ENCODE results near the gene PPP1R13L. TPM values are rescaled to one million over a fixed set of nuclear protein-coding genes. Genes with fewer than 3 reads are reported as not detected.
"Not testable (repeated sequence)": the region's sequence is repeated elsewhere in the genome, so short reads cannot be mapped to it uniquely, and the experiment has no call there.

Gene PPP1R13L
- total RNA-seq, 1 donor from 2014 or later = 0.93 TPM

- H3K27ac Mint-ChIP-seq (ENCODE audit: unreplicated experiment) = peak overlapping the region; percentile 25
- H3K27me3 Mint-ChIP-seq (ENCODE audit: unreplicated experiment) = peaks cover 4% of the 10 kb centered on the region
- no peak for TF ChIP-seq CTCF (IDR thresholded peaks at IDR 0.05; ENCODE audit: partially characterized antibody, unreplicated experiment)
- no peaks in the 10 kb centered on the region for H3K36me3 Mint-ChIP-seq (ENCODE audit: unreplicated experiment)
- peak overlapping the region; percentile 67 for H3K4me3 Mint-ChIP-seq (ENCODE audit: unreplicated experiment)
- H3K4me1 Mint-ChIP-seq (ENCODE audit: low read depth, unreplicated experiment) = peaks cover 8% of the 10 kb centered on the region
- H3K9me3 Mint-ChIP-seq (ENCODE audit: unreplicated experiment) = peaks cover 4% of the 10 kb centered on the region
- no peak for DNase-seq
Measured at GRCh38 chr19:45408830-45409556, 4.1 kb upstream of the PPP1R13L start.

GRCh38 chr19:45408121-45408520 lies 3.3 kb upstream of the PPP1R13L start:
- Mint-ChIP-seq H3K4me3 (ENCODE audit: unreplicated experiment) (no peak overlapping the region), H3K36me3 (ENCODE audit: unreplicated experiment) (no peaks in the 10 kb centered on the region), H3K27ac (ENCODE audit: unreplicated experiment) (no peak overlapping the region), H3K4me1 (ENCODE audit: low read depth, unreplicated experiment) (peaks cover 10% of the 10 kb centered on the region), H3K27me3 (ENCODE audit: unreplicated experiment) (peaks cover 3% of the 10 kb centered on the region), H3K9me3 (ENCODE audit: unreplicated experiment) (peaks cover 2% of the 10 kb centered on the region)
- no peak for DNase-seq
- TF ChIP-seq CTCF (IDR thresholded peaks at IDR 0.05; ENCODE audit: partially characterized antibody, unreplicated experiment) = no peak

- H3K9me3 Mint-ChIP-seq (ENCODE audit: unreplicated experiment); DNase-seq; H3K36me3 Mint-ChIP-seq (ENCODE audit: unreplicated experiment); H3K27me3 Mint-ChIP-seq (ENCODE audit: unreplicated experiment); H3K27ac Mint-ChIP-seq (ENCODE audit: unreplicated experiment); H3K4me3 Mint-ChIP-seq (ENCODE audit: unreplicated experiment): not testable (repeated sequence)
- H3K4me1 Mint-ChIP-seq (ENCODE audit: low read depth, unreplicated experiment) = peaks cover 10% of the 10 kb centered on the region
Measured at GRCh38 chr19:45407585-45407984, 2.7 kb upstream of the PPP1R13L start.

GRCh38 chr19:45407091-45407375 lies 2.2 kb upstream of the PPP1R13L start:
- H3K27me3 Mint-ChIP-seq (ENCODE audit: unreplicated experiment) = peaks cover 5% of the 10 kb centered on the region
- no peak overlapping the region for H3K27ac Mint-ChIP-seq (ENCODE audit: unreplicated experiment)
- DNase-seq = no peak
- peaks cover 2% of the 10 kb centered on the region for H3K9me3 Mint-ChIP-seq (ENCODE audit: unreplicated experiment)
- no peaks in the 10 kb centered on the region for H3K36me3 Mint-ChIP-seq (ENCODE audit: unreplicated experiment)
- TF ChIP-seq CTCF (IDR thresholded peaks at IDR 0.05; ENCODE audit: partially characterized antibody, unreplicated experiment) = no peak
- H3K4me3 Mint-ChIP-seq (ENCODE audit: unreplicated experiment) = peak overlapping the region; percentile 95
- H3K4me1 Mint-ChIP-seq (ENCODE audit: low read depth, unreplicated experiment) = peaks cover 10% of the 10 kb centered on the region

GRCh38 chr19:45406226-45407090 lies 1.6 kb upstream of the PPP1R13L start, which contains the start of gene POLR1G:
Gene POLR1G (plus strand): TSS chr19:45406644. CDS start chr19:45406697, 53 bp downstream.
- peaks cover 2% of the 10 kb centered on the region for H3K9me3 Mint-ChIP-seq (ENCODE audit: unreplicated experiment)
- peaks cover 5% of the 10 kb centered on the region for H3K27me3 Mint-ChIP-seq (ENCODE audit: unreplicated experiment)
- peak; percentile 79 for DNase-seq
- H3K4me1 Mint-ChIP-seq (ENCODE audit: low read depth, unreplicated experiment) = peaks cover 10% of the 10 kb centered on the region
- H3K4me3 Mint-ChIP-seq (ENCODE audit: unreplicated experiment) = peak within 1 kb of the TSS; percentile 95
- TF ChIP-seq CTCF (IDR thresholded peaks at IDR 0.05; ENCODE audit: partially characterized antibody, unreplicated experiment) = peak; percentile 10
- no peaks in the 10 kb centered on the region for H3K36me3 Mint-ChIP-seq (ENCODE audit: unreplicated experiment)
- H3K27ac Mint-ChIP-seq (ENCODE audit: unreplicated experiment) = peak within 1 kb of the TSS; percentile 99

All from glutamatergic neuron (in vitro differentiated cells).